Hypothalamus (tissue), 51 donors: ENCODE data around the gene MAGOH.
"Not testable (repeated sequence)": the region's sequence is repeated elsewhere in the genome, so short reads cannot be mapped to it uniquely, and the experiment has no call there.

ENCODE experiments used
- DNase-seq, 51 donors: peaks; one replicate each; lab custom pipeline; 2025; lab: John Stamatoyannopoulos, UW

MAGOH gene

GRCh38 chr1:53195246-53196016 is 42.9 kb downstream of the MAGOH start:
- DNase-seq = no peak

GRCh38 chr1:53190210-53190611 is 48.1 kb downstream of the MAGOH start:
- DNase-seq = no peak

DNA sequence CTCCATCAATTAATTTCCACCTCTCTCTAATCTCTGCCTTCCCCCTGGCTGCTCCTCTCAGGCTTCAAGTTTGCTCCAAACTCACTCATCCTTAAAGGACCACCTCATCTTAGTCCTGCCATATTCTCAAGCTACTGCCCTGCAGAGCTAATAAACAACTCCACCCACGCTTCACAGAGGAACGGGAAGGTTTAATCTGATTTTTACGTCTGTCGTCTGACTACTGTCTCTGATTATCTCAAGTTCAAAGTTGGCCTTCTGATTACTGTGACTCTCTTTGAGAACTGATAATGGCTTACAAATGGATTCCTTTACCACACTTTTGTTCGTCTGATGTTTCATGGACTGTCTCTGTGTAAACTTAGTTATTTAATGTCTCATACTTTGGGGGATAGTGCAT is 49.3 kb downstream of the MAGOH start:
- DNase-seq = no peak

DNA sequence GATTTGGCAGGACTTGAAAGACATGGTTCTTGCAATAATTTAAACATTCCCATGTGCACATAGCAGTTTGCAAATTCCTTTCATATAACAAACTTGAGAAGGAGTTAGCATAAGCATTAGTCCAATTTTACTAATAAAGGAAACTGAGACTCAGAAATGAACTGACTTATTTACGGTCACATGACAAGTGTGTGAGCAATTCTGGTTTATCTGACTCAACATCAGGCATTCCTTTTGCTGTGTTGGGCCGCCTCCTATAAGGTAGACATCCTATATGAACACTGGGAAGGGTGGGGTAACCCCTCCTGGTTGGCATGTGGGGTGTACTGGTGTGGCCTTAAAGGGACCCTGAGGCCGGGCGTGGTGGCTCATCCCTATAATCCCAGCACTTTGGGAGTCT is 50.2 kb downstream of the MAGOH start:
- DNase-seq = no peak

- DNase-seq = no peak
Measured at GRCh38 chr1:53187401-53187800, 50.9 kb downstream of the MAGOH start.

- DNase-seq = no peak
Measured at GRCh38 chr1:53186533-53186932, 51.8 kb downstream of the MAGOH start.

GRCh38 chr1:53185955-53186297 is 52.4 kb downstream of the MAGOH start:
- not testable (repeated sequence) for DNase-seq

DNA sequence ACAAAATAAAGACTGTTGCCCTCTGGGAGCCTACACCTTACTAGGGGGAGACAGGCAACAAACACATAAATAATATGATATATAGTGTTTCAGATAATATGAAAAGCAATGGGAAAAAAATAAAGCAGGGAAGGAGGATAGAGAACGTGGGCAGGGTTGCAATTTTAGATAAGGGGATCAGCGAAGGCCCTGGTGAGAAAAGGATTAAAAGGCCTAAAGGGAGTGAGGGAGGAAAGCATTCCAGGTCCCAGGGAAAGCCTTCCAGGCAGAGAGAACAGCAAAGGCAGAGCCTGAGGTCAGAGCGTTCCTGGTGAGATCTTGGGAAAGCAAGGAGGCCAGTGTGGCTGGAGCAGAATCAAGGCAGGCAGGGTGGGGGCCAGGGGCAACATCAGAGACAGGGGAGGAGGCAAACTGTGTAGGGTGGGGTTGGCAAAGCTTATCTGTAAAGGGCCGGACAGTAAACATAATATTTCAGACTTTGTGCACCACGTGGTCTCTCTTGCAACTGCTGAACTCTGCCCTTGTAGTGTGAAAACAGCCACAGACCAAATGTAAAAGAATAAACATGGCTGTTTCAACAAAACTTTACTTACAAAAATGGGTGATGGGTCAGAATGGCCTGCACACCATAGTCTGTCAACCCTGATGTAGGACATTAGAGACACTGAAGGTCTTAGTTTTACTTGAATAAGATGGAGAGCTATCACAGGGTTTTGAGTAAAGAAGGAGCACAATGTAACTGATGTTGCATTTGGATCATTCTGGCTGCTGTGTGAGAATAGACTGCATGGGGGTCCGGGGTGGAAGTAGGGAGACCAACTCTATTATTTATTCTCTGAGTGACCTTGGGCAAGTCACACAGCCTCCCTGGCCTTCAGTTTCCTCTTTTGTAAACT is 55.0 kb downstream of the MAGOH start:
- no peak for DNase-seq

GRCh38 chr1:53182716-53183094 is 55.6 kb downstream of the MAGOH start:
- DNase-seq = no peak

- peak in 43 of 51 donors; percentile 3 to 80 (median 41) for DNase-seq
Measured at GRCh38 chr1:53182111-53182593, 56.2 kb downstream of the MAGOH start.

DNA sequence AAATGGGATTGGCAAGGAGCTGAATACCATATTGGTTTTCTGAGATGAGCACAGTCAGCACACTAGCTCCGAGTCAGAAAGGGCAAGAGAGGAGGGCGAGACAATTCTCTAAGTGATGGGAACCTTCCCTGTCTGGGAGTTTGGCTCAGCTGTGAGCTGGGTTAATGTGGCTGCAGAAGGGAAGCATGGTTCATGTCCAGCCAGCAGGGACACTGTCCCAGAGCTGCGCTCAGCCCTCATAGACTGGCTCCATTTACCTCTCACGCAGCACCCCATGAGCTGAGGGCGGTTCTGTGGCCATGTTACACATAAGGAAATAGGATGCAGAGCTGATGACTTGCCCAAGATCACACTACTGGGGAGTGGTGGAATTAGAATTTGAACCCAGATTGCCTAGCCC is 57.4 kb downstream of the MAGOH start:
- no peak for DNase-seq

DNA sequence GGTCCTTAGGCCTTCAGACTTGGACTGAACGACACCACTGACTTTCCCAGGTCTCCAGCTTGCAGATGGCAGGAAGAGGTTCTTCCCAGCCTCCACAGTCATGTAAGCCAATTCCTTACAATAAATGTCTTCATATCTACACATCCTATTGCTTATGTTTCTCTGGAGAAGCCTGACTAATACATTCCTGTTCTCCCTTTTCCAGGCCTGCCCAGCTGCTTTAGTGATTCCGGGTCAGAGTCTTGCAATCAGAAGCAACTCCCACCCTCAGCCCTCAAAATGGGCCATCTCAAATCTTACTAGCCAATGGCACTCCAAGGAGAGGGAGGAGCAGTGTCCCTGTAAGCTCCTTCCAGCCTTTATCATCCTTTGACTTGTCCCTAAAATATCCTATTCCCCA is 58.1 kb downstream of the MAGOH start:
- DNase-seq = no peak
